CD1c-positive myeloid dendritic cell (primary cell): ENCODE results near the gene SENP3.
A peak's percentile ranks its signal among the peaks of the same experiment; 100 is the strongest.

Source experiments
- DNase-seq: peaks from one replicate; pipeline ENCODE4 v3.0.0-alpha.2; 2016; ENCODE audit errors: extremely low spot score

The SENP3 gene

DNA sequence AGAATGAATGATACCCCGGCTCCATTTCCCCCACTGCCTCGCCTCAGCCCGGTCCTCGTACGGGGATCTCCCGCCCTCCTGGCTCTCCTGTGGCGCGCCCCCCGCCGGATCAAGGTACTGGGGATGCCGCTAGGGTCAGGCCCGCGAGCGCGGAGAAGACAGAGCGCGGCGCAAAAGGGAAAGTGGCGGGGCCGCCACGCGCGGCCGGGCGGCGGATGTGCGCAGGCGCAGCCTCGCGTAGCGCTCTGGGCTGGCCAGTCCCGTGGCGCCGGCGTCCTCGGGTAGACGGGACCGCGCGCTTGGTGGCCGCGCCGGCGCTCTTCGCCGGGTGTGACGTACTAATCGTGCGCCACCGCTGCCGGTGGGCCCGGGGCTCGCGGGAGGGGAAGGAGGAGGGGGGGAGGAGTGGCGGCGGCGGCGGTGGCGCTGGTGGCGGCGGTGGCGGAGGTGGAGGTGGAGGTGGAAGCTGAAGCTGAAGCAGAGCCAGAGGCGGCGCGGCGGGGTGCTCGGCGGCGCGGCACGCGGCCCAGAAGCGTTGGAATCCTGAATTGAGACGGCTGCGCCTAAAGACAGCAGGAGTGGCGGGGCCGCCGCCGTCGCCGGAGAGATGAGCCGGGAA lies at the start of gene SENP3:
TSS of gene SENP3 (plus strand) at position 331 of the 619 bp plus-strand sequence. CDS start 1,158 bp downstream, outside the sequence.
- peak; percentile 97 for DNase-seq

DNA sequence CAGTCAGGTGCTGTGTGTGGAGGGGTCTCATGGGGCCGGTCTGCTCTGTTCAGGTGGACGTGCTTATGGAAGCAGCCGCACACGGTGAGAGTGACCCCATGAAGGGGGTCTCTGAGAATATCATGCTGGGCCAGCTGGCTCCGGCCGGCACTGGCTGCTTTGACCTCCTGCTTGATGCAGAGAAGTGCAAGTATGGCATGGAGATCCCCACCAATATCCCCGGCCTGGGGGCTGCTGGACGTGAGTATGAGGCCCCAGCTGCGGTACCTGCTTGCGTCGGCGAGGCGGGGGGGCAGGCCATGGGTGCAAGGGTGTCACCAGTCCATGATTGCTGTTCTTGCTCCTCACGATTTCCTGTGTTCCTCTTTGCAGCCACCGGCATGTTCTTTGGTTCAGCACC lies 49.6 kb upstream of the SENP3 start:
- no peak for DNase-seq

DNA sequence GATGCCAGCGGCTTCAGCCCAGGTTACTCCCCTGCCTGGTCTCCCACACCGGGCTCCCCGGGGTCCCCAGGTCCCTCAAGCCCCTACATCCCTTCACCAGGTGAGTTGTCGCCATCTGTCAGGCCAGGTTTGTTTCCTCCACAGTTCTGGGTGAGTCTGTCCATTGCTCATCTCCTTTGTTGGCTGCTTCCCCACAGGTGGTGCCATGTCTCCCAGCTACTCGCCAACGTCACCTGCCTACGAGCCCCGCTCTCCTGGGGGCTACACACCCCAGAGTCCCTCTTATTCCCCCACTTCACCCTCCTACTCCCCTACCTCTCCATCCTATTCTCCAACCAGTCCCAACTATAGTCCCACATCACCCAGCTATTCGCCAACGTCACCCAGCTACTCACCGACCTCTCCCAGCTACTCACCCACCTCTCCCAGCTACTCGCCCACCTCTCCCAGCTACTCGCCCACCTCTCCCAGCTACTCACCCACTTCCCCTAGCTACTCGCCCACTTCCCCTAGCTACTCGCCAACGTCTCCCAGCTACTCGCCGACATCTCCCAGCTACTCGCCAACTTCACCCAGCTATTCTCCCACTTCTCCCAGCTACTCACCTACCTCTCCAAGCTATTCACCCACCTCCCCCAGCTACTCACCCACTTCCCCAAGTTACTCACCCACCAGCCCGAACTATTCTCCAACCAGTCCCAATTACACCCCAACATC lies 48.7 kb upstream of the SENP3 start:
- DNase-seq: peak; percentile 21

DNA sequence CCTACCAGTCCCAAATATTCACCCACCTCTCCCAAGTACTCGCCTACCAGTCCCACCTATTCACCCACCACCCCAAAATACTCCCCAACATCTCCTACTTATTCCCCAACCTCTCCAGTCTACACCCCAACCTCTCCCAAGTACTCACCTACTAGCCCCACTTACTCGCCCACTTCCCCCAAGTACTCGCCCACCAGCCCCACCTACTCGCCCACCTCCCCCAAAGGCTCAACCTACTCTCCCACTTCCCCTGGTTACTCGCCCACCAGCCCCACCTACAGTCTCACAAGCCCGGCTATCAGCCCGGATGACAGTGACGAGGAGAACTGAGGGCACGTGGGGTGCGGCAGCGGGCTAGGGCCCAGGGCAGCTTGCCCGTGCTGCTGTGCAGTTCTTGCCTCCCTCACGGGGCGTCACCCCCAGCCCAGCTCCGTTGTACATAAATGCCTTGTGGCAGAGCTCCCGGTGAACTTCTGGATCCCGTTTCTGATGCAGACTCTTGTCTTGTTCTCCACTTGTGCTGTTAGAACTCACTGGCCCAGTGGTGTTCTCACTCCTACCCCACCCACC lies 47.8 kb upstream of the SENP3 start:
- peak; percentile 12 for DNase-seq

DNA sequence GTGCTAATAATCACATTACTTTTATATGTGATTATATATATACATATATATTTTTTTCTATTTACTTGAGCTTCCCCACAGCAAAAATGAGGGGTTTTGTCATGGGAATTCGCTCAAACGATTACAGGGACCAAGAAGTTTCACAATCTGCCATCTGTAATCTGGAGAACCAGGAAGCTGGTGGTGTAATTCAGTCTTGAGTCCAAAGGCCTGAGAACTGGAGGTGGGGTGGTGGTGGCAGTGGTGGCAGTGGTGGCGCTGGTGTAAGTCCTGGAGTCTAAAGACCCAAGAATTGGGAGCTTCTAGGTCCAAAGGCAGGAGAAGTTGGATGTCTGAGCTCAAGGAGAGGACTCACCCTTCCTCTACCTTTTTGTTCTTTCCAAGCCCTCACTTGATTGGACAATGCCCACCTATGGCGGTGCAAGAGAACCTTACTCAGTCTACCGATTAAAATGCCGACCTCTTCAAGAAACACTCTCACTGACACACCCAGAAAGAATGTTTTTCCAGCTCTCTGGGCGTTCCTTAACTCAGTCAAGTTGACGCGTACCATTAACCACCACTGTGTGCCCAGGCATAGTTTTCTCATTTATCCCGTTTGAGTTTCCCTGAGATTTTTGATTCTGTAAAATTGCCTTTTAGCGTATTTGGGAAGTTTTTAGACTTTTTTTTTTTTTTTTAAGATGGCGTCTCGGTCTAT lies 45.7 kb upstream of the SENP3 start:
- DNase-seq: peak; percentile 64

DNA sequence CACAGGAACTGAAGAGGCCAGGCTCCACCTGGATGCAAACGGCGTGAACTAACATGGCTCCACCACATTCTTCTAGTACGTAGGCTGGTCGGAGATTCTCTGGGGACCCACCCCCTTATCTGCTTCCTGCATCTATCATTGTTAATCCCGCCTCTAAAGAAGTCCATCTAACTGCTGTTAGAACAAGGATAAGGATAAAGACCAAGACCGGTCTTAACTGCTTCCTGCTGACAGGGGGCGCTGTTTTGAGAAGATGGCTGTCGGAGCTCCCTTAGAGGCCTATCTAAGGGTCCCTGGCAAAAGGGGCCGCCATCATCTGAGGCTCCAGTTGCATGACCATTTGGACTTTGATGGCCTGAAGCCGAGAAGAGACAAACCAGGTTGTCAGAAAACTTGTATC lies 38.7 kb upstream of the SENP3 start:
- peak; percentile 63 for DNase-seq

DNA sequence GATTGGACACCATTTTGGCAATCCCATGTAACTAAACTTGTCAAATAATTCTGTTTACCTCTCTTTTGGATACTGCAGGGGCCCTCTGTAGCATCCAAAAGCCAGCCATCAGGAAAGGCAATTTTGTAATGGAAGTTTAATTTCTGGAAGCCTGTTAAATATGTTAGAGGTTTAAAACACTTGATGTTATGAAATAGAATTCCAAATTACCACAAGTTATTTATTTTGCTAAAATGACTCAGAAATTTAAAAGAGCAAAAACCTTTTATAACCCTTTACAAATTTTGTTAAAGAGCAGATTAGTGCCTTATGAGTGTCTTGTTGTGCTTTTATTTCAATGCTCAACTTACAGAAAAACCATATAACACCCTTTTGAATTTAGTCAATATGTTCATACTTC lies 32.9 kb upstream of the SENP3 start:
- no peak for DNase-seq

DNA sequence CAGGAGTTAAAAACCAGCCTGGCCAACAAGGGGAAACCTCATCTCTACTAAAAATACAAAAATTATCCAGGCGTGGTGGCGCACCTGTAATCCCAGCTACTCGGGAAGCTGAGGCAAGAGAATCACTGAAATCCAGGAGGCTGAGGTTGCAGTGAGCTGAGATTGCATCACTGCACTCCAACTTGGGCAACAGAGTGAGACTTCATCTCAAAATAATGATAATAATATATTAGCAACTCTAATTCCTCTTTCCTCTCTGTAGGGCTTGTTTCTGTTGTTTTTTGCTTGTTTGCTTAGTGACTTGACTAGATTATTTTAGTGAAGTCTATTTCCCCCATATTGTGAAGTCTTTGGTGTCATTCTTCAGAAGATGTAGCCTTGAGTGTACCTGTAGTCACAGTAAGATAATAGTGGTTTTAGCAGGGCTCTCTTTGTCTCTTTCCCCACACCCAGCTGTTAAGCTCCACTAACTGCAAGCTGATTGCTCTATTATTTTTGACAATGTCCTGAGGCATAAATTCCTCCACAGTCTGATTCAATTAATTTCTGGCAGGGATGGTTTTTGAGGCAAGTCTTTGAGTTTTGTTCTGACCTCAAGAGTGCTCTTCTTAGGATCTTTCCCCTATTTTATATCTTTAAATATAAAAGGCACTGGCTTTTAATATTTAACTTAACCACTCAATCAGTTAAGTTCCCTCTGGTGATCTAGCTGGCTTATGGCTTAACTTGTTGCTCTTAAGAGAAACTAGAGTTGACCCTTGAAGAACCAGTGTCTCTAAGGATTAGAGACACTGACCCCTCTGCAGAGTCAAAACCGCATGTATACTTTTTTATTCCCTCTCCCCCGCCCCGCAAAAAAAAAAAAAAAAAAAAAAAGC lies 31.5 kb upstream of the SENP3 start:
- DNase-seq: no peak

DNA sequence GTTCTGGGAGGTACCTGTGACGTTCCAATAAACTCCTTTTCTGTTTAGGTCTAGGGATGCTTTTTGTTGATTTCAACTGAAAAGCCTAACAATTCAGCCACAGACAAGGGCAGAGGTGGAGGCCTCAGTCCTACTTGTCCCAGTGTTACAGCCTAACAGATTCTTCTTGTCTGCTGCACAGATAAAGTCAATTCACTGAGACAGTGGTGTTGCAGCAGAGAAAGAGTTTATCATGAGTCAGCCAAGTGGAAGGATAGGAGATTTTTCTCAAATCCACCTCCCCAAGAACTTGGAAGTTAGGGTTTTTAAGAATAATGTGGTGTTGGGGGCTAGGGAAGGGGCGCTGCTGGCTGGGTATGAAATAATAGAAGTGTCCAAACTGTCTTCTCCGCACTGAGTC lies 23.7 kb upstream of the SENP3 start:
- DNase-seq: no peak

DNA sequence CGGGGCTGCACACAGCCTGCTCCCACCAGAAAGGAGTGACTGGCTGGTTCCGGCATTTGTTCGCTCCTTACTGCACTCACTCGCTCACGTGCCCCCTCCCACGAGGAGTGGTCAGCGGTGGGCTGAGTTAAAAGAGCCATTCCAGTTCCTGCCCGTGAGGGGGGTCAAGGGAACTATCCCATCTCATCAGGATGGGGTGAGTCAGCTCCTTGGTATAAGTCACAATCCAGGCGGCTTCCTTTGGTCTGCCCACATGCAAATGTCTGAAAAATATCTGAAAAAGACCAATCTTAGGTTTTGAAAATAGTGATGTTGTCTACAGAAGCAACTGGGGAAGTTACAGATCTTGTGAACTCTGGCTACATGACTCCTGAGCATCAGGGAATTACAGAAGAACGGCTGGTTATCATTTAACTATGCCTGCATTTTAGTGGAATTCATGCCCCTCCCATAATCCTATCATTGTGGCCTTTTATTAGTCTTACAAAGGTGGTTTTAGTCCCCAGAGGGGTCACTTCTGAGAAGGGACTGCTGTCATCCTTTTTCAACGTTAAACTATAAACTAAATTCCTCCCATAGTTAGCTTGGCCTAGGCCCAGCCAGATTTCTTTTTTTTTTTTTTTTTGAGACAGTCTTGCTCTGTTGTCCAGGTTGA lies 22.7 kb upstream of the SENP3 start:
- no peak for DNase-seq

DNA sequence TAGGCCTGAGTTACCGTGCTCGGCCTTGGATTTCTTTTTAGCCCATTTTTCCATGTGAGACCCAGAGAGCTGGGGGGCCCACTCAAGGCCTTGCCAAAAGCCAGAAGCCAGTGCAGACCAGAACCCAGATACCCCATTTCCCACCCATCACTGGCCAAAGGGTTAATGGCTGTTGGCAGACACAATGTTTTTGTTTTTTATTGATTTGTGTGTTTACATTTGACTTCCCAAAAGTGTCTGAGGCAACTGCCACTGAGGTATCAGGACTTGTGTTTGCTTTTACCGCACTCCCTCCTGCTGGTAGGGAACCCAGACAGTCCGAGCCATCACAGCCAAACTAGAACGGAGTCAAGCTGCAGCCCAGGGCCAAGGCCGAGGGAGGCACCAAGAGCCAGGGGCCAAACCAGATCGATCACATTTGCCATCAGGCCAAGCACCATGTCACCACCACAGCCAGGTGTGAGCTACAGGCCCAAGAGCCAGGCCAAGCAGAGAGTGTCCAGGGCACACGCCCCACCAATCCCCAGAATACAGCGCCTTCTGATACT lies 20.6 kb upstream of the SENP3 start:
- DNase-seq: no peak

DNA sequence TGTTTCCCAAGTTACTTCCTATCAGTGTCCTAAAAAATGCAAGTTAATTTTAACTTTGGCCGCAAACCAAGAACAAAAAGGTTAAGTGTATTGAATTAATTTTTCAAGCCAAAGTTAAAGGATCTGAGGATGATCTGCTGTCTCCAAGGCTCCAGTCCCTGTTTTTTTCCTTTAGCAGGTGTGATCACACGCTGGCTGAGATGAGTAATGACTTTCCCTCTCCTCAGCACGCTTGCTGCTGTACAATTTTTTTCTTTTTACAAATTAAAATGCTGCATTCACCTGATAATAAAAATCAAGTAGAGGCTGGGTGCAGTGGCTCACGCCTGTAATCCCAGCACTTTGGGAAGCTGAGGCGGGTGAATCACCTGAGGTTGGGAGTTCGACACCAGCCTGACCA lies 16.8 kb upstream of the SENP3 start:
- no peak for DNase-seq

DNA sequence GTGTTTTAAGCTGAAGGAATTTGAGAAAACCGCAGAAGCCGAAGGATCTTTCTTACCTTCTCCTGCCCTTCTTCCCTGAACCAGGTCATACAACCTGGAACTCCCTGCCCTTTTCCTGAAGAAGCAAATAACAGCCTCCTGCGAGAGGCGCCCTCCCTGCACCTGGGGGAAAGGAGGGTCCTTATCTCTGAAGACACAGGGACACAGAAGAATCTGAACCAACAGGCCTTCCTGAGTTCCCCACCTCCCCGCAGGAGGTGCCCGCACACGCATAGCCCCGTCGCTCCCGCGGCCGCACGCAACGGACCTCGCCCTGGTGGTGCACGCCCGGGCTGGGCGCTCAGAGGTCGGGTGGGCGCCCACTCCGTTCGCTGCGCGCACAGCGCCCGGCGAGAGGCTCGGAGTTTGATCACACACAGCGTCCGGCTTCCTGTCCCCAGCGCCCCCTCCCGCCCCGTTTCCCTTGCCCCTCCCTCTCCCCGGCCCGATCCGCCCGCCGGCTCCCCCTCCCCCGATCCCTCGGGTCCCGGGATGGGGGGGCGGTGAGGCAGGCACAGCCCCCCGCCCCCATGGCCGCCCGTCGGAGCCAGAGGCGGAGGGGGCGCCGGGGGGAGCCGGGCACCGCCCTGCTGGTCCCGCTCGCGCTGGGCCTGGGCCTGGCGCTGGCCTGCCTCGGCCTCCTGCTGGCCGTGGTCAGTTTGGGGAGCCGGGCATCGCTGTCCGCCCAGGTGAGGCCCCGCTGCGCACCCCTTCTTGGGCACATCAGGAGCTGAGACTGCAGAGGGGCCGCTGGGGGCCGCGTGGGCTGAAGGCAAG lies 12.9 kb upstream of the SENP3 start, which contains the start of gene TNFSF12:
TSS of gene TNFSF12 (plus strand) at position 474 of the 816 bp plus-strand sequence. CDS start at position 570, 96 bp downstream.
- peak; percentile 66 for DNase-seq

DNA sequence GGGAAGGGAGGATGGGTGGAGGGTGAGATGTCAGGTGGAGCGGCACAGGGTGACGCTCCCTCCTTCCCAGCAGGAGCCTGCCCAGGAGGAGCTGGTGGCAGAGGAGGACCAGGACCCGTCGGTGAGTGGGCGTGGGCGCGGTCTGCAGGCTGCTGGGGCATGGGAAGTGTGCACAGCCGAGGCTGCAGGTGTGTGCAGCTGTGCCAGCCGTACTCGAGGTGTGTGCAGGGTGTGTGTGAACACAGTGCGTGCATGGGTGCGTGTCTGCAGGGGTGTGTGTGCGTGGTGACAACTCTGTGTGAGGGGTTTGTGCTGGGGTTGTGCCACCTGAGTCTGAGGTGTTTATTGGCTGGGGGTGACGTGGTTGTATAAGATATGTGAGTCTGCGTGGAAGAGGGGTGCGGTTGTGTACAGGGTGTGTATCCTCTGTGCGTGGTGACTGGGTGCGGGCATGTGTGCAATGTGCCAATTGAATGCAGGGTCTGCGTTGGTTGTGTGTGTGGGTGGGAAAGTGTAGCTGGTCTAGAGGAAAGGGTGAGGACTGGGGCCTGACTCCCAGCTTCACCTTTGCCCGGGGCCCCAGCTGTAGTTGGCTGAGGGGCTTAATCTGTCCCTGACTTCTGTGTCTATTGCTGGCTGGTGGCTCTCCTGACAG lies 12.2 kb upstream of the SENP3 start:
- no peak for DNase-seq

DNA sequence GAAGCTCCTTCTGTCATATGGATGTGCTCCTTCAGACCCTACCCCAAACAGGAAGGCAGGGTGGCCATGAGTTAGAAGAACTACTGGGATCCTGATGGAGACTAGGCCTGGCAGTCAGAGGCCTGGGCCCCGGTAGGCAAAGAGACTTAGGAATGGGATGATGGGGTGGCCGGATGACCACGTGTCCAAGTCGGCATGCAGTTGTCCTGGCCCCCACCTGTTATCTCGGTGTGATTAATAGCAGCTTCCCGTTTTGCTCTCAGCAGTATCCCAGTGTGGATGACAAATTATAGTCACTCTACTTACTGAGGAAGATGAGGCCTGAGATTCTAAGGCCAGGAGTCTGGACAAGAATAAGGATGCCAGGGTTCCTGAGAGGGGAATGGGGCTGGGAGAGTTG lies 11.4 kb upstream of the SENP3 start:
- DNase-seq: no peak

DNA sequence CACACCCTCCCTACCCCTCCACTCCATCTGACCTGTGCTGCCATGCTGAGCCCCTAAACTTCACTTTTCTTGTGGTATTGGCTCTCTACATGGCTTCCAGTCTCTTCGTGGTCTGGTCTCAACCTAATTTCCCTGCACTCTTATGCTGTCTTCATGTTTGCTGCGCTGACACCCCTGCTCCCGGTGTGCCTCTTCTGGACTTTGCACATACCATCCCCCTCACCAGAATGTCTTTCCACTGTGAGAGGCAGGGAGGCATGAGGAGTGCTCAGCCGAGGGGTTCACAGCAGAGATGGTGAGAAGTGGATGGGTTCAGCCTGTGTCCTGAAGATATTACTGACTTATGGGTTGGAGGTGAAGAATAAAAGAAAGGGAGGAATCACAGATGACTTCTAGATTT lies 10.3 kb upstream of the SENP3 start:
- no peak for DNase-seq

DNA sequence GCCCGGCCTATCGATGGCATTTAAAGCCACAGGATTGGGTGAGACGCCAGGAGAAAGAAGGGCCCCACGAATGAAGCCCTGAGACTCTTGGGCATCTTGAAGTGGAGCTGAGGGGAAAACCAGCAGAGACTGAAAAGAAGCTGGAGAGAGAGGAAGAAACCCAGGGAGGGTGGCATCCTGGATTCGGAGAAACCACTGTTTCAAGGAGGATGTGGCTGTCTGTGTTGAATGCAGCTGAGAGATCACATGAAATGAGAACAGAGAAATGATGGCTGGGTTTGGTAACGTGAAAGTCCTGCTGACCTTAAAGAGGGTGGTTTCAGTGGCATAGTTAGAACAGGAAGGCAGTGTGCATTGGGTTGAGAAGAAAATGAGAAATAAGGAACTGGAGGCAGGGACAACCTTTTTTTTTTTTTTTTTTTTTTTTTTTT lies 9.1 kb upstream of the SENP3 start:
- peak; percentile 90 for DNase-seq

DNA sequence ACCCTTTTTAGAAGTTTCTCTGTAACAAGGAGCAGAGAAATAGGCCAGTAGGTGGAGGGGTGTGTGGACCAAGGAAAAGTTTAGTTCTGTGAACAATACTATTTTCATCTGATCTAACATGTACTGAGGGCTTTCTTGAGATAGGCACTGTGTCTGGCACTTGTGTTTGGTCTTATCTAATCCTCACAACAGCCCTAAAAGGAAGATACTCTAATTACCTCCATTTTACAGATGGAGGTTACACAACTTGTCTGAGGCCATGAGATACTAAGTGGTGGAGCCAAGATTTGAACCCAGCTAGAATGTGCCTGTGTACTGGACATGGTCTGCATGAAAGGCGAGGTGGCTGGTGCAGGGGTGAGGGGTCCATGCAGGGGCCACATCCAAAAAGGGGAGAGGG lies 8.4 kb upstream of the SENP3 start:
- DNase-seq: no peak

DNA sequence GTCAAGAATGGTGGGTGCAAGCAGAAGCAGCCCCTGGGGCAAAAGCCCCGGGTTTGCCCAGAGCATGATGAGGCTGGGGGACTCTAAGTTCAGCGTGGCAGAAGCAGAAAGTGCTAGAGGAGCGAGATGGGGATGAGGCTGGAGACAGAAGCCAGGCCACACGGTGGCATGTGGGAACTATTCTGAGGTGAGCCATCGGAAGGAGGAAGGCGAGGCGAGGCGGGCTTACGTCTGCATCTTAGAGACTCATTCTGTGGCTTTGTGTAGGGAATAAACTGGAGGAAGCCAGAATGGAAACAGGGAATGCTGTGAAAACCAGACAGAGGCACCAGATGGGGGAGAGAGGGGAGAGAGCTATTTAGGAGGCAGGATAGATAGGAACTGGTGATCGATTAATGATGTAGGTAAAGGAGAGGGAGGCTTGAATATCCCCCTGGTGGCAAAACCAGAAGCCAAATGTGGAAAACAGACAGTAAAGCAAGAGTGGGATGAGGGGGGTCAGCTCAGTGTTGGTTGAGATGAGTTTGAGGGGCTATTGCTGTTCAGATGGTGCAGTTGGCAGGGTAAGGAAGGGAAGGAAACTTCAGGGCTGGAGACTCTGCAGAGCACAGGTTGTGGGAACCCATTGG lies 6.3 kb upstream of the SENP3 start:
- no peak for DNase-seq
